Measurements from ENCODE around the gene MAT2B. TPM values are rescaled to one million over a fixed set of nuclear protein-coding genes. Genes with fewer than 3 reads are reported as not detected.

MAT2B gene
- polyA plus RNA-seq, 10 donors: 45.8 to 61.8 (median 54.3) TPM

DNA sequence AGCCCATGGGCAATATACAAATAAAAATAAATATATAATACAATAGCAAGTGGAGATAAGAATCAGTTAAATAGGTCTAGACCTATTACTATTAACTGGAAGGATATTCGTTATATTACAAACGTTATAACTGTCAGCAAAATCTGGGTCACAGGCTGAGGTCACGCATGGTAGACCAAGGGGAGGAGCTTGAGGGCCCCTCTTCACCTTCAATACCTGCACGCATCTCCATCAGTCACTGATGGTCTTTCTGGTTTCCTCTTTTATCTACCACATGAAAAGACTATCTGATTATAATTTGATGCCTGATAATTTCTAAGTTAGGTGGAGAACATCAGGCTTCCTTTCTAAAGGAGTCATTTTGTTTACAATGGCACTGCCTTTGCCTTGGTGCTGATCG lies 43.2 kb downstream of the MAT2B start:
- no peak for DNase-seq

DNA sequence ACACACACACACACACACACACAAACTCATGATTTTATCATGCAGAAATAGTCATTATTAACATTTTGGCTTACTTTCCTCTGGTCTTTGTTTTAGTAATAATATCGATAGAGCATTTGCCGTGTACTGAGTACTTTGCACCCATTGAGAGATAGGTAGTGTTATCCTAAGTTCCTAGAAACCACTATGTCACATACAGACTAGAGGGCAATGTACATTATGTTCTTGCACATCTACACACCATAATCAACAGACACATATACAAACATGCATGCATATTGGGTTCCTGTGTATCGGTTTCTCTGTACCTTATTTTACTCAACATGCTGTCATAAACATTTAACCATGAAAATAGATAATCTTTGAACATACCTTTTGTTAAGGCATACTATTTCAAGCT lies 45.7 kb downstream of the MAT2B start:
- DNase-seq: no peak

DNA sequence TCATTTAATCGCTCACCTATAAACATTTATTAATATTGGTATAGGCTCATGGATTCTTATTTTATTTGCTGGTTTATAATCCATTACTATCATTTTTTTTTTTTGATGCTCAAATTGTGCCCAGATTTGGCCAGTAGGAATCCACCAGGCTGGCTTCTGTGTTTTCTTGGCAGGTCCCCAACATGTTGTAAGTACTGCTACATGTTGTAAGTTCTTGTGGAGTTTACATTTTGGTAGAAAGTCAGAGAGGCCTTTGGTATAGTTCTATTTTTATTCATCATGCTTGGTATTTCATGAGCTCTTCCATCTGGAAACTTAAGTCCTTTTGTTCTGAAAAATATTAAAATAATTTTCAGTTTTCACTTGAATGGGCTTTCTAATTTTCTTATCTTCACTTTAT lies 47.1 kb downstream of the MAT2B start:
- no peak for DNase-seq

DNA sequence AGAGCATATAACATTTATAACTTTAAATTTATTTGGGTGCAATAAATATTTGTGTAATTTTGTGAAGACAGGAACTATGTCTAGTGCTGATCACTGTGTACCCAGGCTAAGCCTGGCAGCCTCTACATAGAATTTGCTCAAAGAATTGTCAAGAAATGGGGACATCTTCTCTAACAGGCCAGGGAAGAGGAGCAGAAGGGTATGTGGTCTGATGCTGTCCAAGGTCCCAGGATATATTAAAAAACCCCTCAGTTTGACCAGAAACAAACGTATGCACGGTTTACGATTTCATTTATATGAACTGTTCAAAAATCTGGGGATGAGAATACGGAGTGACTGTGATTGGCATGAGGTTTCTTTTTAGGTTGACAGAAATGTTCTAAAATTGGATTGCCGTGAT lies 55.9 kb downstream of the MAT2B start:
- DNase-seq: no peak

DNA sequence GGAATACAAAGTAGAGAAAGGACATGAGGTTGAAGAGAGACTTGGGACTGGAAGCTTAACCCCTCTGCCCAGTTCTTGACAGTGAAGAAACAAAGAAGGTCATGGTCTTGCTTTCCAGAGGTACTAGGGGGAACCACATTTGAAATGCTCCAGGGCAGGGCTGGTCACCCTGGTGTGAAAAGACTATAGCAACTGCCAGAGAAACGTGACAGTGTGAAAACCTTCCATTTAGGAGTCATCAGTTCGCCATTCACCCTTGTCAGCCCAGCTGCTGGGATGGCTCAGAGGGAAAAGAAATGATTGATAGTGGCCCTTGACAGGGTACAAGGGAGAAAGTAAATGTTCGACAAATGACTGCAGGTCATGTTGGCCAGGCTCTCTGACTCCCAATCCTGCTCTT lies 56.7 kb downstream of the MAT2B start:
- DNase-seq: no peak

DNA sequence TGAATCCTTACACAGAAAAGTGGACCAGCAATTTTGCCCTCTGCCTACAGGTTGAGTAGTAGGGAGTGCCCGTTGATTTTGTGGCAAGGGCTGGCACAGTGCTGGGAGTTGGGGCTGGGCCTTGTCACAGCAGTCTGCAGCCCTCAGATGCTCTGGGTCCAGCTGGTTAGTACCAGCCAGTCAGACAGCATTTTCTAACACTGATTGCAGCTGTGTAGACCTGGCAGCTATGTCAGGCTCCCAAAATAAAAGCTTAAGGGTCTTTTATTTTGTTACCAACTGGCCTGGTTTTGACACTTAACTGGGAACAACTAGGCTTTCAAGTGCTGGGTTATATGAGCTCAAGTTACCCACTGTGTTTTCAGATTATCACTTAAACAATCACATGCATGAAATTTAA lies 57.7 kb downstream of the MAT2B start:
- DNase-seq: no peak

DNA sequence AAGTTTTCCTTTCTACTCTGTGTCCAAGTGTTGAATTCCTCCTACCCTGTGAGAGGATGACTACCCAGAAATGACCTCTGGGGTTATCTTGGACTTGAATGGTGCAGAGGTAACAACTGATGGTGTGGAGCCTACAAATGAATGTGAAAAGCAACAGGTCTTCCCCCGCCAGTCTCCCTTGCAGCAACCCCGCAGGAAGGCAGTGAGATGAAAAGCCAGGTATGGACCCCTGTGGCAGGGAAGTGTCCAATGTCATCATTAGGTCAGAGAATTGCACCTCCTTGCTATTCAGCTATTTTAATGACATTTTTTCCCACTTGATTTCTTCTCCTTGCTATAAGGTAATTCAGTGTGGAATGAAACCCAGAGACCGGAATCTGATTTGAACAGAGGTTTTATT lies 58.5 kb downstream of the MAT2B start:
- DNase-seq: no peak

DNA sequence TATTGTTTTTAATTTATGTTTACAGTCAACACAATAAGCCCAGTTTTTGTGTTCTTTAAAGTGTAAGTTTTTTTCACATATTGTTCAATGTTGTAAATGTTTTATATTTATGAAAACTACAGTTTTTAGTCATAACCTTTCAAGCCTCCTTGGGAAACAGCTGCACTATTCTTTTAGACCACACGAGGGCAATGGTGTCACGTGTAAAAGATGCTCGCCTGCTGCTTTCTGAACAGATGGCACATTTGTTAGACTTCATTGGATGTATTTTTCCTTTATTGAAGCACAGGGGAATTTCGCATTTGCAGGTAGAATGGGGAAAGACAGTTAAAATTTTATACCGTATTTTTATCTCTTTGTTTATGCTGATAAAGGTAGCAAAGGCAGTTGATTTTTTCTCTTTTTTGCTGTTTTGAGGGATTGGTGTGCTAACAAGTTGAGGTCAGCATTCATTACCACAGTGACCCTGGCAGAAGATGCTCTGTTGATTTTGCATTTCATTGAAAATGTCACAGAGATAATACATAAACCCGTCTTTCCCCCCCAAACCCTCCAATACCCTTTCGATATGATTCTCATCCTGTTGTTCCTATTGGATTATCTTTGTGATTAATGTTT lies 59.0 kb downstream of the MAT2B start:
- peak; percentile 56 to 78 (median 64) for DNase-seq

DNA sequence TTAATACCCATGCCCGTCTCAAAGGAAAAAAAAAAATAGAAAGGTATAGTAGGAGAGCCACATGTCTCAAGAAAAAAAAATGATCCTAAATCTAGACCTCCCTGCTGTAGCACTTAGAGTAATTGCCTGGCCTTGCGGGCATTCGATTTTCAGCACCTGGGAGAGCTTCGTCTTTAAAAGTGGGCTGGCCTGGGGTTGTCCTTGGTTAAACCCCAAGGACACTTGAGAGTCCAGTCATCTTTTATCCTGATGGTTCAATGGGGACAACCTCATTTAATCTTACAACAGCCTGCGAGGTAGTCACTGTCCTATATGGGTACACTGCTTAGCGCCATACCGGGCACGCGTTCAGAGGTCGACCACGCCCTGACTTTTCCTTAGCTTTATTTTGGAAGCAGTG lies 60.1 kb downstream of the MAT2B start:
- no peak for DNase-seq

DNA sequence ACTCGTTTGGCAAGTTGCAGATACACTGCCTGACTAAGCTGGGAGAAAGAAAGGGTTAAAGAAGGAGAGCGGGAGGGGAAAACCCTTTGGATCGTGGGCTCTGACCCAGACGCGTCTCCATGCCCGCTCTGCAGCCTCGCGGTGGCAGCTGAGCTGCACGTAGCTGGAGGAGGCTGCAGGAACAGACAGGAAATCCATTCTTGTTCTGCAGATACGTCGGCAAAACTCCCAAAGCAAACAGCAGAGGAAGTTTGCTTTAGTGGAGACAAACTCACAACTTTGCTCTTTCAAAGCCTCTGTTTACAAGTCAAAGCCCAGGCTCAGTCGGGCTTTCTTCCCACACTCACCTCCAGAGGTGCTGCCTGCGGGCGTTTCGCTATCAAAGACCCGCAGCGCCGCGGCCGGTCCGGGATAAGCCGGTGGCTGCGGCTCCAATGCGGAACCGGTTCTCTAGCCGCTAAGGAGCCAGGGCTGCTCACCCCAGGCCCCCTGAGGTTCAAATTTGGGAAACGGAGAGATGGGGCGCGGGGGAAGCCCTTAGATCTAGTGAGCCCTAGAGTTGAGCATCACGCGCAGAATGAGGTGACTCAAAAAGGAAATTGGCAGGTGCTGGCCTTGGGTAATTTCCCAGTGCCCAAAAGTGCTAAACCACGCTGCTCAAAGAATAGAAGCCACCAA lies 60.7 kb downstream of the MAT2B start:
- DNase-seq: peak in 1 of 3 donors; percentile 50

DNA sequence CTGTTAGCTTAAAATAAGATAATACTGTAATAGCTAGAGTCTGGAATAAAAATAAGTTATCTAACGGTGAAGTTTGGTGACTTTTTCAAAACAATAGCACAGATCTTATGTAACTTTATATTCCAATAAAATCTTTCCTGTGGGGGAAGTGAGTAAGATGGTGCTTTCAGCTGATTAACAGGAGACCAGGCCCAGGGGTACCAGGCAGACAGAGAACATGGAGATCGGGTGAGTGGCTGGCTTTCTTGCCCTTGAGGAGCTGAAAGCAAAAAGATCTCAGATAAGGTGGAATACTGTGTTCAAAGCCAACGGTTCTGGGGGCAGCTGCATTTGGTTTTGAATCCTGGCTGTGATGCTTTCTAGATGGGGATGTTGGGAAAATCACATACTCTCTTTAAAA lies 61.3 kb downstream of the MAT2B start:
- DNase-seq: no peak

DNA sequence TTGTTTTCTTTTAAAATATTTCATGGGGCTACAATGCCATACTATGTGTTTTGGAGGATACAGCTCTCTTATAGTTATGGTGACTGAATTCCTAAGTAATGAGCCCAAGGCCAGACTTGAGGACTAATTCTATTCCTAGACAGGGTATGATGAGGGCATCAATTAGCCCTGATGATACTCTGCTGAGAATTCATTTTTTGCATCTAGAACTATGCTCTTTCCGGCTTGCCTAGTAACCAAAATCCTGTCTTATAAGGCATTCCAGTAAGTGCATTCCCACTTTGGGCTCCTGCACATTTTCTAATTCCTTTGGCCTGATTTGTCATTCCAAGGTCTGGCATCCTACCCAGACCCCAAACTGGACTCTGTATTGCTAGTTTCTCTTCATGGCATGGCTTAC lies 62.4 kb downstream of the MAT2B start:
- DNase-seq: no peak

Other genes starting within 250 kb of the MAT2B start
- gene CCNG1, start 68.0 kb upstream of the MAT2B start, polyA plus RNA-seq (ENCODE audit: insufficient read length in 10 of 10): 100 to 1,000 TPM; 175 to 399 (median 320) TPM
- gene NUDCD2, start 45.5 kb upstream of the MAT2B start, polyA plus RNA-seq (ENCODE audit: insufficient read length in 10 of 10): 10 to 100 TPM; 35.6 to 48.7 (median 43.2) TPM
- 10 to 100 TPM in 6 of 10 donors, 1 to 10 TPM in 4; 6.7 to 15.1 (median 10.8) TPM for gene HMMR, start 45.0 kb upstream of the MAT2B start, polyA plus RNA-seq (ENCODE audit: insufficient read length in 10 of 10)